Activated naive CD4-positive, alpha-beta T cell treated with anti-CD3 and anti-CD28 coated beads for 36 hours (primary cell): ENCODE data around the gene TMEM138. TPM values are rescaled to one million over a fixed set of nuclear protein-coding genes. Genes with fewer than 3 reads are reported as not detected.

Source experiments
- CTCF ChIA-PET: fragments of 350-600 bp; sonication (Branson Sonifier 250); formaldehyde crosslinking; loops from one replicate; lab custom pipeline; 2021; ENCODE audit warnings: antibody characterized with exemption; lab: Charles Lee
- DNase-seq: peaks from one replicate; pipeline ENCODE4 v3.0.0-alpha.2; 2020
- H3K27ac Mint-ChIP-seq: one replicate; pipeline ENCODE4 v1.8.0; 2021; ENCODE audit warnings: mild to moderate bottlenecking, mixed read lengths
- H3K27me3 Mint-ChIP-seq: one replicate; pipeline ENCODE4 v1.8.0; 2021; ENCODE audit warnings: low read depth, mixed read lengths
- H3K36me3 Mint-ChIP-seq: one replicate; pipeline ENCODE4 v1.8.0; 2021; ENCODE audit warnings: low read depth, mixed read lengths
- H3K4me1 Mint-ChIP-seq: one replicate; pipeline ENCODE4 v1.8.0; 2021; ENCODE audit warnings: low read depth, mixed read lengths
- H3K4me3 Mint-ChIP-seq: one replicate; pipeline ENCODE4 v1.8.0; 2021; ENCODE audit warnings: mild to moderate bottlenecking, moderate library complexity, mixed read lengths
- H3K9me3 Mint-ChIP-seq: one replicate; pipeline ENCODE4 v1.8.0; 2021; ENCODE audit warnings: mixed read lengths
- intact Hi-C: fragments of 100-400 bp; cut with micrococcal nuclease; formaldehyde crosslinking; loops from one replicate; pipeline ENCODE4 v1.15.1; 2023
- total RNA-seq, 2 experiments: library from RNA; stranded (reverse); gene quantifications; one replicate each; pipeline ENCODE4 v1.2.3, GENCODE V29; 2021

TMEM138 gene
- total RNA-seq, 2 experiments from 2014 or later, result 35.6 to 41.4 TPM

GRCh38 chr11:61392981-61393595 is 30.9 kb downstream of the TMEM138 start:
- CTCF ChIA-PET, result interaction anchor here (0.6 to 7.8 kb wide), 11 partner anchors 8 to 254 kb away, joined by 3 to 92 read pairs (median 4); partner anchors contain the start of genes DDB1, TKFC and TMEM138
- peak; percentile 37 for DNase-seq
- peaks cover 9% of the 10 kb centered on the region for H3K36me3 Mint-ChIP-seq
- no peaks in the 10 kb centered on the region for H3K27me3 Mint-ChIP-seq
- H3K27ac Mint-ChIP-seq, result peak overlapping the region; percentile 81
- peaks cover 17% of the 10 kb centered on the region for H3K4me1 Mint-ChIP-seq
- intact Hi-C loops, result loop anchor here (1.0 to 2.0 kb wide), 4 partner anchors 30 to 618 kb away; partner anchors contain the start of genes CPSF7 and TMEM138
- H3K4me3 Mint-ChIP-seq, result peak overlapping the region; percentile 89
- no peaks in the 10 kb centered on the region for H3K9me3 Mint-ChIP-seq

- no peak overlapping the region for H3K27ac Mint-ChIP-seq
- H3K36me3 Mint-ChIP-seq, result peaks cover 23% of the 10 kb centered on the region
- CTCF ChIA-PET, result interaction anchor here (1.8 to 2.0 kb wide), 2 partner anchors 9 to 15 kb away, joined by 7 to 10 read pairs; partner anchors contain the start of gene TMEM216
Observed at GRCh38 chr11:61401173-61401572, 39.0 kb downstream of the TMEM138 start.

GRCh38 chr11:61401573-61401972 is 39.4 kb downstream of the TMEM138 start:
- Mint-ChIP-seq H3K27ac (no peak overlapping the region), H3K36me3 (peaks cover 23% of the 10 kb centered on the region), H3K4me1 (peaks cover 2% of the 10 kb centered on the region), H3K4me3 (no peak overlapping the region), H3K27me3 (no peaks in the 10 kb centered on the region), H3K9me3 (no peaks in the 10 kb centered on the region)
- CTCF ChIA-PET, result interaction anchor here (1.8 to 2.0 kb wide), 2 partner anchors 9 to 15 kb away, joined by 7 to 10 read pairs; partner anchors contain the start of gene TMEM216
- DNase-seq, result no peak
- intact Hi-C loops, result no loop called here

More at GRCh38 chr11:61401173-61401572, 39.0 kb downstream of the TMEM138 start:
- H3K4me1 Mint-ChIP-seq, result peaks cover 2% of the 10 kb centered on the region
- H3K9me3 Mint-ChIP-seq, result no peaks in the 10 kb centered on the region
- H3K4me3 Mint-ChIP-seq, result no peak overlapping the region
- no peak for DNase-seq
- intact Hi-C loops, result no loop called here
- H3K27me3 Mint-ChIP-seq, result no peaks in the 10 kb centered on the region

GRCh38 chr11:61403658-61404057 is 41.5 kb downstream of the TMEM138 start:
- peaks cover 2% of the 10 kb centered on the region for H3K4me1 Mint-ChIP-seq
- H3K36me3 Mint-ChIP-seq, result peaks cover 31% of the 10 kb centered on the region
- H3K9me3 Mint-ChIP-seq, result no peaks in the 10 kb centered on the region
- intact Hi-C loops, result no loop called here
- CTCF ChIA-PET, result no interaction called here
- no peak overlapping the region for H3K4me3 Mint-ChIP-seq
- no peaks in the 10 kb centered on the region for H3K27me3 Mint-ChIP-seq
- H3K27ac Mint-ChIP-seq, result no peak overlapping the region
- DNase-seq, result no peak

GRCh38 chr11:61404103-61404502 is 41.9 kb downstream of the TMEM138 start:
- Mint-ChIP-seq H3K27ac (peak overlapping the region; percentile 38), H3K27me3 (no peaks in the 10 kb centered on the region), H3K36me3 (peaks cover 32% of the 10 kb centered on the region), H3K4me1 (peaks cover 2% of the 10 kb centered on the region), H3K4me3 (no peak overlapping the region), H3K9me3 (no peaks in the 10 kb centered on the region)
- DNase-seq, result no peak
- CTCF ChIA-PET, result no interaction called here
- intact Hi-C loops, result no loop called here

- Mint-ChIP-seq H3K27me3 (no peaks in the 10 kb centered on the region), H3K9me3 (no peaks in the 10 kb centered on the region), H3K27ac (peak overlapping the region; percentile 38), H3K36me3 (peaks cover 33% of the 10 kb centered on the region), H3K4me1 (peaks cover 2% of the 10 kb centered on the region), H3K4me3 (no peak overlapping the region)
- intact Hi-C loops, result no loop called here
- no peak for DNase-seq
- CTCF ChIA-PET, result no interaction called here
Observed at GRCh38 chr11:61404641-61405040, 42.5 kb downstream of the TMEM138 start.

- intact Hi-C loops, result no loop called here
- no peak for DNase-seq
- Mint-ChIP-seq H3K36me3 (peaks cover 40% of the 10 kb centered on the region), H3K4me3 (no peak overlapping the region), H3K27me3 (no peaks in the 10 kb centered on the region), H3K9me3 (no peaks in the 10 kb centered on the region), H3K27ac (no peak overlapping the region), H3K4me1 (peaks cover 2% of the 10 kb centered on the region)
- CTCF ChIA-PET, result interaction anchor here (0.5 to 1.7 kb wide), 2 partner anchors 29 to 92 kb away, joined by 5 to 7 read pairs; no protein-coding TSS in a partner anchor
Observed at GRCh38 chr11:61406067-61406466, 43.9 kb downstream of the TMEM138 start.

GRCh38 chr11:61406991-61407728 is 45.0 kb downstream of the TMEM138 start:
- Mint-ChIP-seq H3K36me3 (peaks cover 47% of the 10 kb centered on the region), H3K4me3 (no peak overlapping the region), H3K27ac (no peak overlapping the region), H3K9me3 (no peaks in the 10 kb centered on the region), H3K4me1 (peaks cover 2% of the 10 kb centered on the region), H3K27me3 (no peaks in the 10 kb centered on the region)
- intact Hi-C loops, result no loop called here
- CTCF ChIA-PET, result interaction anchor here (0.5 to 1.7 kb wide), 2 partner anchors 28 to 220 kb away, joined by 3 to 7 read pairs; no protein-coding TSS in a partner anchor
- DNase-seq, result no peak

GRCh38 chr11:61411589-61411988 is 49.4 kb downstream of the TMEM138 start:
- CTCF ChIA-PET, result interaction anchor here (0.7 to 2.0 kb wide), 2 partner anchors 9 to 25 kb away, joined by 3 to 5 read pairs; no protein-coding TSS in a partner anchor
- DNase-seq, result no peak
- Mint-ChIP-seq H3K27ac (no peak overlapping the region), H3K9me3 (no peaks in the 10 kb centered on the region), H3K4me3 (no peak overlapping the region), H3K36me3 (peaks cover 58% of the 10 kb centered on the region), H3K4me1 (peaks cover 3% of the 10 kb centered on the region), H3K27me3 (no peaks in the 10 kb centered on the region)
- intact Hi-C loops, result loop anchor here (2.0 kb wide), 1 partner anchor 13 kb away; no protein-coding TSS in a partner anchor

- Mint-ChIP-seq H3K36me3 (peaks cover 60% of the 10 kb centered on the region), H3K27me3 (no peaks in the 10 kb centered on the region), H3K4me1 (peaks cover 13% of the 10 kb centered on the region), H3K4me3 (no peak overlapping the region), H3K27ac (no peak overlapping the region), H3K9me3 (no peaks in the 10 kb centered on the region)
- DNase-seq, result no peak
- intact Hi-C loops, result no loop called here
- CTCF ChIA-PET, result interaction anchor here (0.6 kb wide), 2 partner anchors 97 to 313 kb away, joined by 5 to 8 read pairs; no protein-coding TSS in a partner anchor
Observed at GRCh38 chr11:61413496-61413895, 51.3 kb downstream of the TMEM138 start.

- peaks cover 19% of the 10 kb centered on the region for H3K4me1 Mint-ChIP-seq
- no peaks in the 10 kb centered on the region for H3K9me3 Mint-ChIP-seq
- H3K27me3 Mint-ChIP-seq, result no peaks in the 10 kb centered on the region
- H3K4me3 Mint-ChIP-seq, result no peak overlapping the region
- CTCF ChIA-PET, result interaction anchor here (1.7 kb wide), 1 partner anchor 21 kb away, joined by 4 read pairs; no protein-coding TSS in a partner anchor
- no peak for DNase-seq
- peak overlapping the region; percentile 56 for H3K27ac Mint-ChIP-seq
- peaks cover 63% of the 10 kb centered on the region for H3K36me3 Mint-ChIP-seq
- intact Hi-C loops, result no loop called here
Observed at GRCh38 chr11:61414547-61414946, 52.4 kb downstream of the TMEM138 start.

GRCh38 chr11:61415381-61415780 is 53.2 kb downstream of the TMEM138 start:
- Mint-ChIP-seq H3K27ac (no peak overlapping the region), H3K9me3 (no peaks in the 10 kb centered on the region), H3K27me3 (no peaks in the 10 kb centered on the region), H3K4me3 (no peak overlapping the region), H3K36me3 (peaks cover 64% of the 10 kb centered on the region), H3K4me1 (peaks cover 28% of the 10 kb centered on the region)
- CTCF ChIA-PET, result interaction anchor here (1.7 kb wide), 1 partner anchor 20 kb away, joined by 4 read pairs; no protein-coding TSS in a partner anchor
- DNase-seq, result no peak
- intact Hi-C loops, result no loop called here
